A549 (cell line): Measurements from ENCODE around the gene HS6ST2.

ENCODE experiments used
- CHD2 ChIP-seq: fragments of 150-350 bp; IDR thresholded peaks from 2 replicates; pipeline ENCODE4 v1.6.1; 2014; ENCODE audit warnings: low read length; ENCODE audit not compliant: partially characterized antibody
- CTCF ChIP-seq: fragments of >200 bp; sonication (Bioruptor Twin); formaldehyde crosslinking; IDR thresholded peaks from 3 replicates; pipeline ENCODE4 v1.5.1; 2016
- RAD21 ChIP-seq, 2 experiments: fragments of >200 bp in 1 of 2; sonication (Bioruptor Twin) in 1 of 2; formaldehyde crosslinking in 1 of 2; IDR thresholded peaks in 1 of 2; conservative IDR thresholded peaks in 1 of 2; 2 replicates in 1 of 2; 3 replicates in 1 of 2; pipeline ENCODE4 v1.6.1; 2012 to 2018; ENCODE audit warnings: inconsistent platforms in 1 of 2
- REST ChIP-seq: fragments of 200-600 bp; sonication (generic); IDR thresholded peaks from 2 replicates; pipeline ENCODE4 v1.6.1; 2016; ENCODE audit warnings: antibody characterized with exemption, mild to moderate bottlenecking, moderate library complexity

- TF ChIP-seq RAD21 (conservative IDR thresholded peaks at IDR 0.05 in 1 of 2, IDR thresholded peaks at IDR 0.05 in 1 of 2) (no peak), CTCF (no peak), CHD2 (no peak), REST (no peak)
These were observed 268.5 kb downstream of the HS6ST2 start for GRCh38 chrX:132689612-132690563.
